HEK293T (cell line): ENCODE measurements around the gene SEC31A.
"Not testable (repeated sequence)": the region's sequence is repeated elsewhere in the genome, so short reads cannot be mapped to it uniquely, and the experiment has no call there.

ENCODE experiments used
- CTCF ChIA-PET: fragments of 350-600 bp; formaldehyde crosslinking; extraction: SDS; loops from one replicate; lab custom pipeline; 2021; ENCODE audit warnings: antibody characterized with exemption, inconsistent platforms; lab: Yijun Ruan, JAX
- POLR2A ChIA-PET: fragments of 350-600 bp; formaldehyde crosslinking; extraction: SDS; loops from one replicate; lab custom pipeline; 2020; ENCODE audit warnings: antibody characterized with exemption, inconsistent platforms; lab: Yijun Ruan, JAX
- DNase-seq: peaks from one replicate; pipeline ENCODE4 v3.0.0; 2012; ENCODE audit warnings: mixed read lengths; ENCODE audit errors: extremely low spot score
- ARNT ChIP-seq: fragments of 450-650 bp; IDR thresholded peaks from 2 replicates; pipeline ENCODE4 v1.6.1; 2017; ENCODE audit warnings: mild to moderate bottlenecking
- BHLHE40 ChIP-seq: fragments of 450-650 bp; IDR thresholded peaks from 2 replicates; pipeline ENCODE4 v1.6.1; 2016; ENCODE audit warnings: mild to moderate bottlenecking, moderate library complexity, borderline replicate concordance
- CTBP1 ChIP-seq: fragments of 450-650 bp; IDR thresholded peaks from 2 replicates; pipeline ENCODE4 v1.6.1; 2016; ENCODE audit warnings: borderline replicate concordance
- ELF4 ChIP-seq: fragments of 450-650 bp; IDR thresholded peaks from 2 replicates; pipeline ENCODE4 v1.6.1; 2017; ENCODE audit warnings: antibody characterized with exemption
- FOXA1 ChIP-seq: fragments of 450-650 bp; IDR thresholded peaks from 2 replicates; pipeline ENCODE4 v1.6.1; 2016; ENCODE audit warnings: mild to moderate bottlenecking
- FOXK2 ChIP-seq: fragments of 450-650 bp; IDR thresholded peaks from 2 replicates; pipeline ENCODE4 v1.6.1; 2016; ENCODE audit warnings: mild to moderate bottlenecking
- FOXM1 ChIP-seq: fragments of 450-650 bp; IDR thresholded peaks from 2 replicates; pipeline ENCODE4 v1.6.1; 2017; ENCODE audit warnings: mild to moderate bottlenecking, borderline replicate concordance
- HDGF ChIP-seq: fragments of 450-650 bp; IDR thresholded peaks from 2 replicates; pipeline ENCODE4 v1.6.1; 2017; ENCODE audit warnings: antibody characterized with exemption, borderline replicate concordance
- L3MBTL2 ChIP-seq: fragments of 450-650 bp; conservative IDR thresholded peaks from 2 replicates; pipeline ENCODE4 v1.6.1; 2016; ENCODE audit warnings: mild to moderate bottlenecking
- LEF1 ChIP-seq: fragments of 450-650 bp; IDR thresholded peaks from 2 replicates; pipeline ENCODE4 v1.6.1; 2017; ENCODE audit warnings: mild to moderate bottlenecking, borderline replicate concordance
- NFRKB ChIP-seq: fragments of 450-650 bp; IDR thresholded peaks from 2 replicates; pipeline ENCODE4 v1.6.1; 2016; ENCODE audit warnings: mild to moderate bottlenecking, moderate library complexity
- SP1 ChIP-seq: fragments of 450-650 bp; IDR thresholded peaks from 2 replicates; pipeline ENCODE4 v1.6.1; 2017
- SUZ12 ChIP-seq: fragments of 450-650 bp; IDR thresholded peaks from 2 replicates; pipeline ENCODE4 v1.6.1; 2016; ENCODE audit warnings: mild to moderate bottlenecking
- TARDBP ChIP-seq: fragments of 450-650 bp; IDR thresholded peaks from 2 replicates; pipeline ENCODE4 v1.6.1; 2016
- ZNF384 ChIP-seq: fragments of 450-650 bp; IDR thresholded peaks from 2 replicates; pipeline ENCODE4 v1.6.1; 2016
- TF ChIP-seq, protein P1 (sequence below): fragments of 450-650 bp; IDR thresholded peaks from 2 replicates; pipeline ENCODE4 v1.6.1; 2016

SEC31A gene

DNA sequence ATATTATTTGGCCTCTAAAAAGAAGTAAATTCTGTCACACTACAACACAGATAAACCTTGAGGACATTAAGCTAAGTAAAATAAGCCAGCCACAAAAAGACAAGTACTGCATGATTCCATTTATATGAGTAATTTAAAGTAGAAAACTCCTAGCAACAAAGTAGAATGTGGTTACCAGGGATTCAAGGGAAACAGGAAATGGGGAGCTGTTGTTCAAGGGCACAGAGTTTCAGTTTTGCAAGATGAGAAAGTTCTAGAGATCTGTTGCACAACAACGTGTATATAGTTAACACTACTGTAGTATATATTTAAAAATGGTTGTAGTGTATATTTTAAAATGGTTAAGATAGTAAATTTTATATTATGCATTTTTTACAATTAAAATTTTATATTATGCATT, 25.4 kb downstream of the SEC31A start:
- DNase-seq: no peak
- ChIA-PET CTCF (no interaction called here), POLR2A (no interaction called here)
- TF ChIP-seq SUZ12 (no peak), LEF1 (no peak), L3MBTL2 (no peak), TARDBP (no peak), NFRKB (no peak), FOXM1 (no peak), CTBP1 (no peak), ELF4 (no peak), HDGF (no peak), FOXK2 (no peak), ARNT (no peak), BHLHE40 (no peak), FOXA1 (no peak), ZNF384 (no peak)
- TF ChIP-seq, protein P1, sequence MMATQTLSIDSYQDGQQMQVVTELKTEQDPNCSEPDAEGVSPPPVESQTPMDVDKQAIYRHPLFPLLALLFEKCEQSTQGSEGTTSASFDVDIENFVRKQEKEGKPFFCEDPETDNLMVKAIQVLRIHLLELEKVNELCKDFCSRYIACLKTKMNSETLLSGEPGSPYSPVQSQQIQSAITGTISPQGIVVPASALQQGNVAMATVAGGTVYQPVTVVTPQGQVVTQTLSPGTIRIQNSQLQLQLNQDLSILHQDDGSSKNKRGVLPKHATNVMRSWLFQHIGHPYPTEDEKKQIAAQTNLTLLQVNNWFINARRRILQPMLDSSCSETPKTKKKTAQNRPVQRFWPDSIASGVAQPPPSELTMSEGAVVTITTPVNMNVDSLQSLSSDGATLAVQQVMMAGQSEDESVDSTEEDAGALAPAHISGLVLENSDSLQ: no peak

DNA sequence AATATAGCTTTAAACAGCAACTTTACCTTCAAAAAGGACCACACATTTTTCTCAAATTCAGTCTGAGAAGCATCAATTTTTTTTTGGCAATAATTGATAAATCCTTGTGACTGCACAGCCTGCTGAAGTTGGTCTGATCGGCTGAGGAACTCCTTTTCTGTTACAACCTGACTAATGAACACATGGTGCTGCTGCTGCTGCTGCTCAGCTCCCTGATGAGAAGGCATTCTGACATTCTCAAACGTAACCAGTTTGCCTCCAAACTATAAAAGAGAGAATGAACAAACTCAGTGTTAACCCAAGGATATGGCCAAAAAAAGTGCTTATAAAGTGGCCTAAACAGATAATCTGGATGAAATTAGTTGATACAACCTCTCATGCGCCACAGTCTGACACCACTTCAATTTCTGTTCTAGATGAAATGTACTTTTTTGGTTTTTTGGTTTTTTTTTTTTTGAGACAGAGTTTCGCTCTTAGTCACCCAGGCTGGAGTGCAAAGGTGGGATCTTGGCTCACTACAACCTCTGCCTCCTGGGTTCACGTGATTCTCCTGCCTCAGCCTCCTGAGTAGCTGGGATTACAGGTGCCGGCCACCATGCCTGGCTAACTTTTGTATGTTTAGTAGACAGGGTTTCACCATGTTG, 26.5 kb downstream of the SEC31A start:
- DNase-seq: no peak
- ChIA-PET CTCF (no interaction called here), POLR2A (no interaction called here)
- TF ChIP-seq ARNT (no peak), BHLHE40 (no peak), TARDBP (no peak), SP1 (no peak), FOXK2 (no peak), FOXA1 (no peak), ELF4 (no peak), CTBP1 (no peak), L3MBTL2 (no peak), HDGF (no peak), FOXM1 (no peak), NFRKB (no peak), LEF1 (no peak), SUZ12 (no peak), ZNF384 (no peak)
- TF ChIP-seq, protein P1: no peak

DNA sequence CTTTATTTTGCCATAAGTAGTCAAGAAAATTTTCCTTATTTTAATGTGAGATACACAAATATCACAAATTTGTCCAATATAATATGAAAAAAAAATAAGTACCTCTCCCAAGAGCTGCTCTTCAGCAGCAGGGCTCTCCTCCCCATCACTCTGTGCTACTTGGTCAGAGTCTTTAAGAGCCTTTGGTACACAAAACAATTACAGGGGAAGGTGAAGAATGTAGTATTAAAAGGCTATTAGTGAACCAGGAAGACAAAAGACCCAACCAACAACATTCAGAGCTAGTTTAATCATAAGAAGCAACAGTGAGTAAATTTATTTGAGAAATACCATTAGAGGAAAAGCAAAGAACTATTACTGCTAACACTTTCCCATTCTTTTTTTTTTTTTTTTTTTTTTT, 29.4 kb downstream of the SEC31A start:
- no peak for DNase-seq
- TF ChIP-seq TARDBP (no peak), ELF4 (no peak), FOXM1 (no peak), SUZ12 (no peak), FOXK2 (no peak), CTBP1 (no peak), SP1 (no peak), HDGF (no peak)
- POLR2A ChIA-PET: interaction anchor here (1.5 kb wide), 1 partner anchor 39 kb away, joined by 4 read pairs; the partner anchor contains the start of gene THAP9
- CTCF ChIA-PET: interaction anchor here (0.6 to 2.1 kb wide), 2 partner anchors 10 to 127 kb away, joined by 5 to 8 read pairs; no protein-coding TSS in a partner anchor

DNA sequence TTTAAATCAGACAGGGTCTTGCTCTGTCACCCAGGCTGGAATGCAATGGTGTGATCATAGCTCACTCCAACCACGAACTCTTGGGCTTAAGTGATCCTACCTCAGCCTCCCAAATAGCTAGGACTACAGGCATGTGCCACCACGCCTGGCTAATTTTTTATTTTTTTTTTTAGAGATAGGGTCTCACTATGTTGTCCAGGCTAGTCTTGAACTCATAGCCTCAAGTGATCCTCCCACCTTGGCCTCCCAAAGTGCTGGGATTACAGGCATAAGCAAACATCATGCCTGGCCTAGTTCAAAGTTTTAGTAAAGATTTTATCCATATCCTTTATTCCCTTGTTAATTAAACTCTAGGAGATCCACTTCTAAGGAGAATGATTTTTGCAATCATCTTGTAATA, 30.5 kb downstream of the SEC31A start:
- CTCF ChIA-PET: interaction anchor here (1.1 kb wide), 1 partner anchor 18 kb away, joined by 3 read pairs; no protein-coding TSS in a partner anchor
- POLR2A ChIA-PET, DNase-seq: not testable (repeated sequence)

DNA sequence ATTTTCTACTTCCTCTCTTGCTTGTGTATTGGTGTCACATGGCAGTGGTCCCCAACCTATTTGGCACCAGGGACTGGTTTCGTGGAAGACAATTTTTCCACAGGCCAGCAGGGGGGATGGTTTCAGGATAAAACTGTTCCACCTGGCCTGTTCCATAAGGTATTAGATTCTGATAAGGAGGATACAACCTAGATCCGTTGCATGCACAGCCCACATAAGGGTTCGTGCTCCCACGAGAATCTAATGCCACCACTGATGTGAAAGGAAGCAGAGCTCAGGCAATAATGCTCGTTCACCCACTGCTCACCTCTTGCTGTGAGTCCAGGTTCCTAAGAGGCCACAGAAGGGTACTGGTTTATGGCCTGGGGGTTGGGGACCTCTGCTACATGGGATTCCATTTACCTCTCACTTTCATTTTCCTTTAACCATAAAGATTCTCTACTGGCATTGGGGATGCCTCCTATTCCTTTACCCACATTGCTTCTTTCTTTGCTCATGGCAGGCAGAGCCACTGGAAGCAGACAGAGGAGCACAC, 38.1 kb downstream of the SEC31A start:
- POLR2A ChIA-PET: no interaction called here
- CTCF ChIA-PET: interaction anchor here (0.5 to 1.7 kb wide), 5 partner anchors 9 to 429 kb away, joined by 3 to 8 read pairs (median 3); partner anchors contain the start of gene COPS4
- no peak for TF ChIP-seq FOXK2
- TF ChIP-seq NFRKB: no peak
- TF ChIP-seq, protein P1: no peak
- TF ChIP-seq LEF1: no peak
- TF ChIP-seq FOXA1: no peak
- TF ChIP-seq TARDBP: no peak
- TF ChIP-seq ZNF384: no peak
- TF ChIP-seq ARNT: no peak
- no peak for TF ChIP-seq CTBP1
- no peak for TF ChIP-seq HDGF
- no peak for DNase-seq

DNA sequence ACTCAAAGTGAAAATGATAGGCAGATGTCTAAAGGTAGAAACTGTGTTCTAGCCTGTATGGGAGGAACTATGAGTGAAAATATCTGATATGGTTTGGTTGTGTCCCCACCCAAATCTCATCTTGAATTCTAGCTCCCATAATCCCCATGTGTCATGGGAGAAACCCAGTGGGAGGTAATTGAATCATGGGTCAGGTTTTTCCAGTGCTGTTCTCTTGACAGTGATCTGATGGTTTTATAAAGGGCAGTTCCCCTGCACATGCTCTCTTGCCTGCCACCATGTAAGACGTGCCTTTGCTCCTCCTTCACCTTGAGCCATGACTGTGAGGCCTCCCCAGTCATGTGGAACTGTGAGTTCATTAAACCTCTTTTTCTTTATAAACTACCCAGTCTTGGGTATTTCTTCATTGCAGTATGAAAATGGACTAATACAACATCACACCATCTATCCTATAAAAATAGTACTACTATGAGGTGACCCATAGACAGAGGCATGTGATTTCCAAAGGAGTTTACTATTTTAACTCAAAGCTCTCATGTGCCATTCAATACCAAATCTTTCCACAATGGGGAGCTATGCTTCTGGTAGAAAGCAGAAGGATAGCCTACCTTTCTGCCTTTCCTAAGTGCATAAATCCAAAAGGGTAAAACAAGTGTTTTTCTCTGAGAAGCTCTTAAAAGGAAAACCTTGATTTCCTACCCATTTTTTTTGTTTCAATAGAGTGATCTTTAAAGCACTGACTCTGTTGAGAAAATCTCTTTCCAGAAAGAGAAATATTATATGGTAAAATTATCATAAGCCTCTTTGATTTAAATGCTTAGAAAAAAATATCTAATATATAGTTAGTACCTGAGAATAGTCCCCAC, 38.8 kb downstream of the SEC31A start:
- ChIA-PET POLR2A (no interaction called here), CTCF (interaction anchor here (0.5 to 1.7 kb wide), 7 partner anchors 10 to 430 kb away, joined by 3 to 8 read pairs (median 3); partner anchors contain the start of gene COPS4)
- TF ChIP-seq FOXK2: no peak
- peak; percentile 32 for DNase-seq
